ENCODE results near the gene TRMT61B. TPM values are rescaled to one million over a fixed set of nuclear protein-coding genes. Genes with fewer than 3 reads are reported as not detected.

The TRMT61B gene
- total RNA-seq = 19.3 TPM

GRCh38 chr2:28870146-28870891 is at the start of gene TRMT61B:
Gene TRMT61B (minus strand): TSS chr2:28870309. CDS start chr2:28870277, 32 bp downstream.
- DNase-seq = peak; percentile 94

GRCh38 chr2:28915939-28916338 is 45.8 kb upstream of the TRMT61B start:
- no peak for DNase-seq

- DNase-seq = no peak
Measured at GRCh38 chr2:28909655-28910353, 39.7 kb upstream of the TRMT61B start.

DNA sequence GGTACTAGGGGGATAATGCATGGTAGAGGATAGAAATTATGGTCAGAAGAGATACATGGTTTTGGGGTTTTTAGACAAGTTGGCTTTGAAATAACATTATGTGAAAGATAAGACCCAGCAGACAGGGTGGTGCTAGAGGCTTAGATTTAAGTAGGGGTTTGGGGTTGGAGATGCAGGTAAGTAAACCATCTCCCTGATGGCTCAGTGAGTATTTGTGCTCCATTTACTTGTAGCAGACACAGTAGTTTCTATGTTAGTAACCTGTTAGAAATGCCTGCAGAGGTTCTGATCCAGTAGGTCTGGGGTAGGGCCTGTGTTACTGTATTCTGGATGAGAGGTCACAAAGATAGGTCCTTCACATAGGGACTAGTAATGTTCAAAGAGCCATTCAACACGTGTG is 38.1 kb upstream of the TRMT61B start:
- DNase-seq = no peak

GRCh38 chr2:28906821-28907220 is 36.7 kb upstream of the TRMT61B start:
- no peak for DNase-seq

DNA sequence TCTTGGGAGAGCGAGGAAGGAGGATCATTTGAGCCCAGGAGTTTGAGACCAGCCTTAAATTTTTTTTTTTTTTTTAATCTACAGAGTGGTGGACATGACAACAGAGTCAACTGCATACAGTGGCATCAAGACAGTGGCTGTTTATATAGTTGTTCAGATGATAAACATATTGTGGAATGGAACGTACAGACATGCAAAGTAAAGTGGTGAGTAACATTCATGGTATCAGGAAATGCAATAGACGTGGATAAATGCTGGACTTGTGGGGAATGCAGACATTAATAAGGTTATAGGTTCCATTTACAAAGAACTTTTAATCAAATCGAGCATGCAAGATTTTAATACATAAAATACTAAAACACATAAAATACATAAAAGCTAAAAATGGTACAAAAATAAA is 36.3 kb upstream of the TRMT61B start:
- no peak for DNase-seq

- no peak for DNase-seq
Measured at GRCh38 chr2:28905533-28905932, 35.4 kb upstream of the TRMT61B start.

DNA sequence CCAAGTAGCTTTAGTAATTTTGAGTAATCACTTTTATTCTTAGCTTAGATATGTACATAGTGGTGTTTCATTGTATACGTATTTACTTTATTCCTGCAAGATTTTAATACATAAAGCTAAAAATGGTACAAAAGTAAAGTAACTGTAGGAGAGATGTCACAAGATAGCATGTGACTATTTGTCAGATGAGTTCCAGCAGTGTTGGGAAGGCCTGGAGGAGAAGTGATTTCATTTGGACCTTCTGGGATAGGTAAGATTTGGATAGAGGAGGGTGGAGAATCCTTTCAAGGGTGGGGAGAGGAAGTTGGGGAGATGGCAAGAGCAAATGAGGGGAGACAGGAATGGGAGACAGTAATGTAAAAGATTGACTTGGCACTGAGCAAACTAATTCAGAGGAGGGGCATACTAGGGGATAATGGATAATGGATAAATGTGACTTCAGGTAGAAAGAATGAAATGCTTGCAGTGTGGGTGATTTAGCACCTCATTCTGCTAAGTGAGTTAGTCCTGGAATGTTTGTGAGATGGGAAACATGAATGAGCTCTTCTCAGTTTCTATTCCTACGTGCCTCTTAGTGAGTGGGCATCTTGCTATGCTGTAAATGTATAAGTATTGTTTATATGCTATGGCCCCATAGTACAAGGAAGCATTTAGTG is 34.8 kb upstream of the TRMT61B start:
- DNase-seq = no peak

DNA sequence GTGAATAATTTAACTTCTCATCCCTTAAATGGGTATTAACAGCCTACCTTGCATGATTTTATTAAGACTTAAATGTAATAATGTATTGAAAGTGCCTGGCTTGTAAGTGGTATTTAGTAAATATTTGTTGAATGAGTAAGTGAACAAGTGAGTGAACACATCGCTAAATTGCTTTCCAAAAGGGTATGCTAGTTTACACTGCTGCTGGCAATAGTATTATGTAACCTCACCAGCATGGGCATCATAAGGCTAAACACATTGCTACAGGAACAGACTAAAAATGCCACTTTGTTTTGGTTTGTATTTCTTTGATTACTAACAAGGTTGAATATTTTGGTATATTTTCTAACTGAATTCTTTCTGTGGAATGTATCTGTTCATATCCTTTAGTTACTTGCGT is 34.2 kb upstream of the TRMT61B start:
- no peak for DNase-seq

DNA sequence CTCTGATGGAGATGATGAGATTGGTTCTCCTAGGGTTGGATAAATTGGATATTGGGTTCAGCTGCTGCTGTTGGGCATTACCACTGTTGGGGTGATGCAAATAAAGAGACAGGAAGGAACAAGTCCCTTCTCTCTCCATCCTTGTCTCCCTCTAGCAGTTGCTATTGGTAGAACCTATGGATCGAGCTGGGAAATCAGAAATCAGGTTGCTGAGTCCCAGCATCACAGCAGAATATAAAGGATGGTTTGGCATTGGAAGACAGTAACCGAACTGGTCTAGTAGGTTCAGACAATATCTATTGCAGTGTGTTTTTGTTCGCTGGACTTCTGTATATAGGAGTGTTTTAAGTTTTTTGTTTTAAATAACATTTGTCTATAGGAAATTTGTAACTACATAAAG is 32.5 kb upstream of the TRMT61B start:
- DNase-seq = no peak

- DNase-seq = no peak
Measured at GRCh38 chr2:28901841-28902240, 31.7 kb upstream of the TRMT61B start.

DNA sequence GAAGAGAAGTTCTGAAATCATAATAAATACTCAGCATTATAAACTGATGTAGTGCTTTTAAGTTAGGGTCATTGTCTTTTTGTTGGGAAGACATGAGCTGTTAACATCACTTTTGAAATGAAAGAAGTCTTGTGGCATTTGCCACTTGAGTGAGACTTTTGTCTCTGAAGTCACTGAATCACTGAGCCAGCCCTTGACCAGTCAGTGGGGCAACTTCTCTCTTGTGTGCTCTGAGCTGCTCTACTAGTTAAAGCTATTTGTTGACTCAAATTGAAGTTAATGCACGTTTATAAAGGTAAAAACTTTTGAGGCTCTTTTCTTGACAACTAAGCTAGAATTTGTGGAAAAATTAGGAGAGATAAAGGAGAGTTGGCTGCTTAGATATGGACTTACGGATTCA is 31.1 kb upstream of the TRMT61B start:
- DNase-seq = no peak

GRCh38 chr2:28898048-28898447 is 27.9 kb upstream of the TRMT61B start:
- no peak for DNase-seq

GRCh38 chr2:28896906-28897305 is 26.8 kb upstream of the TRMT61B start:
- no peak for DNase-seq

DNA sequence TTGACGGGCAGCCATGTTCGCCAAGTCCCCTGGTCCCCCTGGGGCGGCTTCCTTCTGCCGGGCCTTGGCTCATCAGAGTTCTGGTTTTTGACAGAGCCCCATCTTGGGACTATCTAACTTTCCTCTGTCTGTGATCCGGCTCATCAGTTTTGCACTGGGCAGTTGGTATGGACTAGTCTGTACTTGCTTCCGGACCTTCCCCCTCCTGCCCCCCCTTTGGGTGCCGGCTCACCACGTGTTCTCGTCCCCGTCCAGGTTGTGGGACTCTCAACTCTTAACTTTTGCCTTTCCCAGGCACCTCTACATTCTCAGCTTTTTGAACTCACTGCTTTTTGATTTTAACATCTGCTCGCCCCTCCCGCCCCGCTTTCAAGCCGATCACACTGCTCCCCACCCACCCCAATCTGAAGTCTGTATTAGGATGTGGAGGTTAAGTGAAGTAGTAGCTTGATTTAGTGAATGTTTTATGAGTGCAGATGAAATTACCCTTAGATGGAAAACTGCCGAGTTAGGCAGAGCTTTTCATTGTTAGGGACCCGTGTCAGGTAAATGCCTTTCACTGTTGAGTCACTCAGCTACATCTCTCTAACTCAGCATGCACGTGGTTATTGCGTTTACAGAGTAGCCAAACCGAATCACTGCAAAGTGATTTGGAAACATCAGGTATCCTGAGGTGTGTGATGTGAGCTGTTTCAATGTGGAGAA is 25.2 kb upstream of the TRMT61B start:
- DNase-seq = peak; percentile 28

DNA sequence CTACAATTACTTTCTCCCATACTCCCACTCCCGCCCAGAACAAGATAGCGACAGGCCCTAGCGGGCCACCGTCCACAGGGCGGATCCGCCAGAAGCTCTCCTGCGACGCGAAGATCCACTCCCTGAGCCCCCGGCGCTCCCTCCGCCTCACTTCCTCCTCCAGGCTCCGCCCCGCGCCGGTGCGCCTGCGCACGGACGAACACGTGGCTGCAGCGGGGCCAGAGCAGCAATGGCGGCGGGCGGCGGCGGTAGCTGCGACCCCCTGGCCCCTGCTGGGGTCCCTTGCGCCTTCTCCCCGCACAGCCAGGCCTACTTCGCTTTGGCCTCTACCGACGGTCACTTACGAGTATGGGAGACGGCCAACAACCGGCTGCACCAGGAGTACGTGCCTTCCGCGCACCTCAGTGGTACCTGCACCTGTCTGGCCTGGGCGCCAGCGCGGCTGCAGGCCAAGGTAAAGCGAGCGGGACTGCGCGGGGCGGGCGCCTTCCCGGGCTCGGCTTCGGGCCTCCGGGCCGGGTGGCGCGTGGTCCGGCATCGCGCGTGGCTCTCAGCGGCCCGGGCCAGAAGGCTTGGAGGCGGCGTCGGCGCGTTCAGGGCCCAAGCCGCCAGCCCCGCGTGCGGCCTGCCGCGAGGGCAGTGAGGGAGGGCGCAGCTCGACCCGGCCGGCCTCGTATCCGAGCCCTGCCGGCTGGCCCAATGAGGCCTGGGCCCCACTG is 24.5 kb upstream of the TRMT61B start, which contains the start of gene WDR43:
TSS of gene WDR43 (plus strand) at position 198 of the 719 bp plus-strand sequence. CDS start at position 230, 32 bp downstream.
- DNase-seq = peak; percentile 98

GRCh38 chr2:28893488-28893887 is 23.4 kb upstream of the TRMT61B start:
- DNase-seq = no peak

- no peak for DNase-seq
Measured at GRCh38 chr2:28880193-28880592, 10.1 kb upstream of the TRMT61B start.

GRCh38 chr2:28871620-28872019 is 1.5 kb upstream of the TRMT61B start:
- no peak for DNase-seq

DNA sequence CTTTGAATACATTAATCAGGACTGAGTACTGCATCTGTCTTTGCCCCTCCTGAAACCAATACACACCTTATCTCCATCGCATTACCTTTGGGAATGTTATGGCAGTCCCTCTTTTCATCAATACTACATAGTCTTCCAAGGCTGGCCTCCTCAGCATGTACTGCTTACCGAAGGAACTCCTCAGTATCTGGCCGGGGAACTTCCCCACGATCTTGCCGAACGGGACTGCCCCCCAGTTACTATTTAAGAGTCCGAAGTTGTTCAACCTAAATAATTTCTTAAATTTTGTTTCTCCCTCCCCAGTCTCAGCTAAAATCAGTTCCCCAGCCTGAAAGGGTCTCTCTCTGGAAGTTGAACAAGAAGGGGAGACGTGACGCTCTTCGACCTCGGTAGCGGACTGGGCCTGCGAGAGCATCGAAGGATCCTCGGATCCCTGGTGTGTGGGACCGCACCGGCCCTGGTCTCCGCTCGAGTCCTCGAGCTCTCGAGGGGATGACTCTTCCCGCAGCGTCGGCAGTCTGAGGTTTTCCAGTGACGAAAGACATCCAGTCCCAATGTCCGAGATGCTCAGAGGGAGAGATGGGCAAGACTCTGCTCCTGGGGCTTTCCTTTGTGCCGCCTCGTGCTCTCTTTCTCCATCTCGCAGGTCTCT is 489 bp downstream of the TRMT61B start:
- no peak for DNase-seq

- no peak for DNase-seq
Measured at GRCh38 chr2:28868611-28869010, 1.5 kb downstream of the TRMT61B start.
